Measurements from ENCODE around the gene ACKR1. TPM values are rescaled to one million over a fixed set of nuclear protein-coding genes. Genes with fewer than 3 reads are reported as not detected.

The ACKR1 gene
- total RNA-seq, 1 experiment from 2014 or later, result not detected

Other genes starting within 250 kb of the ACKR1 start
- 12.4 and 19.2 TPM in 2 replicates for gene IFI16, start 195.0 kb upstream of the ACKR1 start, total RNA-seq (2014; rRNA removed; shearing (Covaris generic); ENCODE audit: low replicate concordance)
- gene AIM2, start 128.1 kb upstream of the ACKR1 start, total RNA-seq (2014; rRNA removed; shearing (Covaris generic); ENCODE audit: low replicate concordance), result not detected in 2 replicates
- gene CADM3, start 33.3 kb upstream of the ACKR1 start, total RNA-seq (2014; rRNA removed; shearing (Covaris generic); ENCODE audit: low replicate concordance), result 0.07 TPM in 1 of 2 replicates, not detected in the other
- gene FCER1A, start 97.5 kb downstream of the ACKR1 start, total RNA-seq (2014; rRNA removed; shearing (Covaris generic); ENCODE audit: low replicate concordance), result not detected in 2 replicates
- not detected in 2 replicates for gene OR10J4, start 227.3 kb downstream of the ACKR1 start, total RNA-seq (2014; rRNA removed; shearing (Covaris generic); ENCODE audit: low replicate concordance)
- not detected in 2 replicates for gene OR10J1, start 234.8 kb downstream of the ACKR1 start, total RNA-seq (2014; rRNA removed; shearing (Covaris generic); ENCODE audit: low replicate concordance)